Hematopoietic multipotent progenitor cell treated with erythropoietin and hydrocortisone succinate and interleukin-3 and kit ligand, for 8 days (in vitro differentiated cells): ENCODE measurements around the gene SLC25A34.

ENCODE experiments used
- DNase-seq: peaks from one replicate; pipeline ENCODE4 v3.0.0-alpha.2; 2015

SLC25A34 gene

GRCh38 chr1:15777909-15778707 is 42.0 kb downstream of the SLC25A34 start:
- DNase-seq, result no peak

- DNase-seq, result no peak
Measured at GRCh38 chr1:15785683-15786082, 49.6 kb downstream of the SLC25A34 start.

GRCh38 chr1:15786581-15786980 is 50.5 kb downstream of the SLC25A34 start:
- no peak for DNase-seq

- DNase-seq, result no peak
Measured at GRCh38 chr1:15788624-15789301, 52.7 kb downstream of the SLC25A34 start.
